ENCODE measurements around the gene C11orf24. TPM values are rescaled to one million over a fixed set of nuclear protein-coding genes. Genes with fewer than 3 reads are reported as not detected.
A peak's percentile ranks its signal among the peaks of the same experiment; 100 is the strongest.

Gene C11orf24
- polyA plus RNA-seq, 1 donor: 74.5 TPM

DNA sequence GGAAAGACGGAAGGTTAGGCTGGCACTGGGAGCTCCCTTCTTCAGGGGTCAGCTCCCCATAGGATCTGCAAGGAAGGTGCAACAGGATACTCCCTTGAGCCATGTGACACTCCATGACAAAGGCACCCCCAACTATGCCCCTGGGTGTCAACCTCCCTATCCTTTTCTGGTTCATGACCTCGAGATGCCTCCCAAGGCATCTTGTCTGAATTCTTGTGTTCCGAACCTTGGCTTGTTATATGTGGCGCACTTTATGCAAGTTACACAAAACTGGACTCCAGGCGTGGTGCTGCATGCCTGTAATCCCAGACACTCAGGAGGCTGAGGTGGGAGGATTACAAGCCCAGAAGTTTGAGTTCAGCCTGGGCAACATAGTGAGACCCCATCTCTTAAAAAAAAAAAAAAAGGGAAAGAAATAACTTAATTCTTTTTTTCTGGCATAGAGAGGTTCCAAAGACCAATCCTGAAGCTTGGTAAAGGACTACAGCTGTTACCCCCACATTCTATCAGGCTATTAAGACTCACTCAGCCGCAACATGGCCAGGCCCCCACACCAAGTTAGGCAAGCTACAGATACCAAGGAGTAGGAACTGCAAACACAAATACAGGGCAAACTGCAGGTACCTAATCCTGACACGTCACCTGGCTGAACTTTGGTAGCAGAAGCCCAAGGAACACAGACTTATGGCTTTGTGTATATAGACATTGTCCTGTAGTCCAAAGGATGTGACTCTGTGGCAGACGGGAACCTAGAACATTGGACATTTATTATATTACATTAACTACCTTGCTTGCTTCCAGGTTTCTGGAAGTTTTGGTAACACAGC lies 1.4 kb downstream of the C11orf24 start:
- Histone ChIP-seq H3K27me3 (ENCODE audit: control insufficient read depth, insufficient read depth, low read length) (no peaks in the 10 kb centered on the region), H3K9me3 (ENCODE audit: control insufficient read depth, low read depth, low read length) (no peaks in the 10 kb centered on the region), H3K36me3 (ENCODE audit: control insufficient read depth, insufficient read depth, low read length) (peaks cover 33% of the 10 kb centered on the region), H3K4me3 (ENCODE audit: low read length) (peak overlapping the region; percentile 96), H3K4me1 (ENCODE audit: control insufficient read depth, insufficient read depth, low read length) (peaks cover 15% of the 10 kb centered on the region), H3K27ac (ENCODE audit: low read length) (peak overlapping the region; percentile 95)
- WGBS (ENCODE audit: insufficient coverage, low lambda C conversion rate): no CpG with 5 or more reads among the region's 8 CpGs
- DNase-seq: peak; percentile 84 to 92

GRCh38 chr11:68269414-68270081 lies 2.2 kb downstream of the C11orf24 start:
- Histone ChIP-seq H3K9me3 (ENCODE audit: control insufficient read depth, low read depth, low read length) (no peaks in the 10 kb centered on the region), H3K36me3 (ENCODE audit: control insufficient read depth, insufficient read depth, low read length) (peaks cover 41% of the 10 kb centered on the region), H3K27ac (ENCODE audit: low read length) (peak overlapping the region; percentile 95), H3K4me1 (ENCODE audit: control insufficient read depth, insufficient read depth, low read length) (peaks cover 15% of the 10 kb centered on the region), H3K27me3 (ENCODE audit: control insufficient read depth, insufficient read depth, low read length) (no peaks in the 10 kb centered on the region), H3K4me3 (ENCODE audit: low read length) (no peak overlapping the region)
- whole genome bisulfite sequencing (ENCODE audit: insufficient coverage, low lambda C conversion rate): no CpG with 5 or more reads among the region's 10 CpGs
- no peak for DNase-seq

GRCh38 chr11:68267881-68268240 lies 3.9 kb downstream of the C11orf24 start:
- no CpG with 5 or more reads among the region's 6 CpGs for WGBS (ENCODE audit: insufficient coverage, low lambda C conversion rate)
- no peak overlapping the region for H3K4me3 ChIP-seq (ENCODE audit: low read length)
- H3K27ac ChIP-seq (ENCODE audit: low read length): no peak overlapping the region
- no peaks in the 10 kb centered on the region for H3K9me3 ChIP-seq (ENCODE audit: control insufficient read depth, low read depth, low read length)
- peaks cover 14% of the 10 kb centered on the region for H3K4me1 ChIP-seq (ENCODE audit: control insufficient read depth, insufficient read depth, low read length)
- no peak for DNase-seq
- no peaks in the 10 kb centered on the region for H3K27me3 ChIP-seq (ENCODE audit: control insufficient read depth, insufficient read depth, low read length)
- H3K36me3 ChIP-seq (ENCODE audit: control insufficient read depth, insufficient read depth, low read length): peaks cover 54% of the 10 kb centered on the region

- H3K36me3 ChIP-seq (ENCODE audit: control insufficient read depth, insufficient read depth, low read length): peaks cover 60% of the 10 kb centered on the region
- no CpG with 5 or more reads among the region's 12 CpGs for WGBS (ENCODE audit: insufficient coverage, low lambda C conversion rate)
Observed at GRCh38 chr11:68266936-68267880, 4.6 kb downstream of the C11orf24 start.

DNA sequence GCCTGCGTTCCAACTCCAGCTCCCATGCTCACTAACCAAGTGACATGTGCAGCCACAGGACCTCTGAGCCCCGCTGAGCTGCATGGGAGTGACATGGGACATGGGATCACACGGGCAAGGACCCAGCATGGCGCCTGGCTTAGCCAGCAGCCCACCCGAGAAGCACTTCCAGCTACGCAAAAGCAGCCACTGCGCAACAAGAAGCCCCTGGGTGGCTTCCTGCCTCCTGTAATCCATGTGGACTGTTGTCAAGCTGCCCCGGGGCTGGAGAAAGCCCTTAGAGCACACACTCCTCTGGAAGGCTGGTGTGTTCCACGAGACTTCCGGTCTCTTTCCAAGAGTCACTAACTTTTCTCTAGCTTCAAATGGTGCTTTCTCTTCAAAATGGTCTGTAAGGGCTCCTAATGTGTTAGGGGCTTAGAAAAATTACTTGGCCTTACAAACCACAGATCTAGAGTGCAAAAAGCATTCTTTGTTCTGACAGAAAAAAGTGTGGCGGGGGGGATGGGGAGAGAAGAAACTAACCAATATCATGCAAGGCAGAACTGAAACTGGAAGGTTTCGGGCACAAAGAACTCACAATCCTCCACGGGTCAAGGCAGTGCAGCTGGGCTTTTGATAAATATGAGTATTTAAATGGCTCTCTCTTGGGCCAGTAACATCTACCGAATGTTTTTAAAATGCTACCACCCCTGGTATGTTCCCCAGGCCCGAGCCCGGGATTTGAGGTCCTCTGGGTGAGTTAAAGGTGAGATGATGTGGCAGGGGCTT lies 5.5 kb downstream of the C11orf24 start:
- DNase-seq: no peak
- Histone ChIP-seq H3K9me3 (ENCODE audit: control insufficient read depth, low read depth, low read length) (no peaks in the 10 kb centered on the region), H3K27me3 (ENCODE audit: control insufficient read depth, insufficient read depth, low read length) (no peaks in the 10 kb centered on the region), H3K4me3 (ENCODE audit: low read length) (no peak overlapping the region), H3K36me3 (ENCODE audit: control insufficient read depth, insufficient read depth, low read length) (peaks cover 69% of the 10 kb centered on the region), H3K4me1 (ENCODE audit: control insufficient read depth, insufficient read depth, low read length) (peaks cover 13% of the 10 kb centered on the region), H3K27ac (ENCODE audit: low read length) (no peak overlapping the region)
- no CpG with 5 or more reads among the region's 16 CpGs for WGBS (ENCODE audit: insufficient coverage, low lambda C conversion rate)

More at GRCh38 chr11:68266936-68267880, 4.6 kb downstream of the C11orf24 start:
- Histone ChIP-seq H3K4me1 (ENCODE audit: control insufficient read depth, insufficient read depth, low read length) (peaks cover 13% of the 10 kb centered on the region), H3K9me3 (ENCODE audit: control insufficient read depth, low read depth, low read length) (no peaks in the 10 kb centered on the region), H3K4me3 (ENCODE audit: low read length) (no peak overlapping the region), H3K27ac (ENCODE audit: low read length) (no peak overlapping the region), H3K27me3 (ENCODE audit: control insufficient read depth, insufficient read depth, low read length) (no peaks in the 10 kb centered on the region)
- DNase-seq: no peak

GRCh38 chr11:68264741-68265540 lies 6.8 kb downstream of the C11orf24 start:
- no peaks in the 10 kb centered on the region for H3K9me3 ChIP-seq (ENCODE audit: control insufficient read depth, low read depth, low read length)
- no peak for DNase-seq
- H3K4me1 ChIP-seq (ENCODE audit: control insufficient read depth, insufficient read depth, low read length): peaks cover 7% of the 10 kb centered on the region
- 67% methylated on average over 3 of the region's 13 CpGs for WGBS (ENCODE audit: insufficient coverage, low lambda C conversion rate)
- no peaks in the 10 kb centered on the region for H3K27me3 ChIP-seq (ENCODE audit: control insufficient read depth, insufficient read depth, low read length)
- H3K27ac ChIP-seq (ENCODE audit: low read length): no peak overlapping the region
- peaks cover 82% of the 10 kb centered on the region for H3K36me3 ChIP-seq (ENCODE audit: control insufficient read depth, insufficient read depth, low read length)
- no peak overlapping the region for H3K4me3 ChIP-seq (ENCODE audit: low read length)

GRCh38 chr11:68264244-68264643 lies 7.5 kb downstream of the C11orf24 start:
- no peaks in the 10 kb centered on the region for H3K9me3 ChIP-seq (ENCODE audit: control insufficient read depth, low read depth, low read length)
- DNase-seq: no peak
- peaks cover 79% of the 10 kb centered on the region for H3K36me3 ChIP-seq (ENCODE audit: control insufficient read depth, insufficient read depth, low read length)
- no peaks in the 10 kb centered on the region for H3K27me3 ChIP-seq (ENCODE audit: control insufficient read depth, insufficient read depth, low read length)
- no peak overlapping the region for H3K27ac ChIP-seq (ENCODE audit: low read length)
- peaks cover under 1% of the 10 kb centered on the region for H3K4me1 ChIP-seq (ENCODE audit: control insufficient read depth, insufficient read depth, low read length)
- 100% methylated on average over 1 of the region's 1 CpG for WGBS (ENCODE audit: insufficient coverage, low lambda C conversion rate)
- H3K4me3 ChIP-seq (ENCODE audit: low read length): no peak overlapping the region

GRCh38 chr11:68263444-68264035 lies 8.2 kb downstream of the C11orf24 start:
- no peak for DNase-seq

GRCh38 chr11:68262544-68262827 lies 9.3 kb downstream of the C11orf24 start:
- no peak overlapping the region for H3K4me3 ChIP-seq (ENCODE audit: low read length)
- H3K27ac ChIP-seq (ENCODE audit: low read length): no peak overlapping the region
- no peak for DNase-seq
- H3K9me3 ChIP-seq (ENCODE audit: control insufficient read depth, low read depth, low read length): no peaks in the 10 kb centered on the region
- H3K36me3 ChIP-seq (ENCODE audit: control insufficient read depth, insufficient read depth, low read length): peaks cover 71% of the 10 kb centered on the region
- no peaks in the 10 kb centered on the region for H3K27me3 ChIP-seq (ENCODE audit: control insufficient read depth, insufficient read depth, low read length)
- peaks cover 6% of the 10 kb centered on the region for H3K4me1 ChIP-seq (ENCODE audit: control insufficient read depth, insufficient read depth, low read length)
- WGBS (ENCODE audit: insufficient coverage, low lambda C conversion rate): no CpG with 5 or more reads among the region's 8 CpGs

More at GRCh38 chr11:68263444-68264035, 8.2 kb downstream of the C11orf24 start:
- WGBS (ENCODE audit: insufficient coverage, low lambda C conversion rate): 100% methylated on average over 2 of the region's 13 CpGs
- H3K4me3 ChIP-seq (ENCODE audit: low read length): no peak overlapping the region
- no peak overlapping the region for H3K27ac ChIP-seq (ENCODE audit: low read length)
- H3K27me3 ChIP-seq (ENCODE audit: control insufficient read depth, insufficient read depth, low read length): no peaks in the 10 kb centered on the region
- no peaks in the 10 kb centered on the region for H3K9me3 ChIP-seq (ENCODE audit: control insufficient read depth, low read depth, low read length)
- H3K4me1 ChIP-seq (ENCODE audit: control insufficient read depth, insufficient read depth, low read length): no peaks in the 10 kb centered on the region
- peaks cover 79% of the 10 kb centered on the region for H3K36me3 ChIP-seq (ENCODE audit: control insufficient read depth, insufficient read depth, low read length)

All from large intestine (tissue), 3 donors.